ENCODE results near the gene KCNIP2.

Gene KCNIP2

GRCh38 chr10:101843032-101844021, at the start of gene KCNIP2:
Gene KCNIP2 (minus strand): TSS chr10:101843800. CDS start chr10:101843568, 232 bp downstream.
- Mint-ChIP-seq H3K4me3 (peak within 1 kb of the TSS; percentile 68), H3K27me3 (ENCODE audit: low read depth) (peaks cover 27% of the 10 kb centered on the region), H3K9me3 (no peaks in the 10 kb centered on the region), H3K4me1 (ENCODE audit: low read depth) (peaks cover 24% of the 10 kb centered on the region), H3K27ac (no peak within 1 kb of the TSS), H3K36me3 (ENCODE audit: low read depth) (peaks cover 3% of the 10 kb centered on the region)

GRCh38 chr10:101892782-101893391, 49.3 kb upstream of the KCNIP2 start:
- H3K4me3 Mint-ChIP-seq = no peak overlapping the region
- peaks cover 5% of the 10 kb centered on the region for H3K36me3 Mint-ChIP-seq (ENCODE audit: low read depth)
- peaks cover 7% of the 10 kb centered on the region for H3K4me1 Mint-ChIP-seq (ENCODE audit: low read depth)
- no peaks in the 10 kb centered on the region for H3K9me3 Mint-ChIP-seq
- no peaks in the 10 kb centered on the region for H3K27me3 Mint-ChIP-seq (ENCODE audit: low read depth)
- H3K27ac Mint-ChIP-seq = no peak overlapping the region

- Mint-ChIP-seq H3K27ac (no peak overlapping the region), H3K36me3 (ENCODE audit: low read depth) (peaks cover 9% of the 10 kb centered on the region), H3K27me3 (ENCODE audit: low read depth) (no peaks in the 10 kb centered on the region), H3K4me1 (ENCODE audit: low read depth) (peaks cover 7% of the 10 kb centered on the region), H3K4me3 (no peak overlapping the region), H3K9me3 (no peaks in the 10 kb centered on the region)
Observed at GRCh38 chr10:101889256-101890210, 45.9 kb upstream of the KCNIP2 start.

- no peaks in the 10 kb centered on the region for H3K9me3 Mint-ChIP-seq
- H3K27ac Mint-ChIP-seq = no peak overlapping the region
- H3K27me3 Mint-ChIP-seq (ENCODE audit: low read depth) = no peaks in the 10 kb centered on the region
- peaks cover 9% of the 10 kb centered on the region for H3K36me3 Mint-ChIP-seq (ENCODE audit: low read depth)
- H3K4me3 Mint-ChIP-seq = no peak overlapping the region
- peaks cover 7% of the 10 kb centered on the region for H3K4me1 Mint-ChIP-seq (ENCODE audit: low read depth)
Observed at GRCh38 chr10:101888251-101888949, 44.8 kb upstream of the KCNIP2 start.

- Mint-ChIP-seq H3K9me3 (no peaks in the 10 kb centered on the region), H3K27me3 (ENCODE audit: low read depth) (no peaks in the 10 kb centered on the region), H3K4me3 (no peak overlapping the region), H3K27ac (no peak overlapping the region), H3K36me3 (ENCODE audit: low read depth) (peaks cover 9% of the 10 kb centered on the region), H3K4me1 (ENCODE audit: low read depth) (peaks cover 7% of the 10 kb centered on the region)
Observed at GRCh38 chr10:101887775-101888174, 44.2 kb upstream of the KCNIP2 start.

- Mint-ChIP-seq H3K36me3 (ENCODE audit: low read depth) (peaks cover 9% of the 10 kb centered on the region), H3K9me3 (no peaks in the 10 kb centered on the region), H3K27me3 (ENCODE audit: low read depth) (no peaks in the 10 kb centered on the region), H3K4me1 (ENCODE audit: low read depth) (peaks cover 8% of the 10 kb centered on the region), H3K4me3 (no peak overlapping the region), H3K27ac (no peak overlapping the region)
Observed at GRCh38 chr10:101886521-101887312, 43.1 kb upstream of the KCNIP2 start.

GRCh38 chr10:101881036-101881774, 37.6 kb upstream of the KCNIP2 start:
- Mint-ChIP-seq H3K4me1 (ENCODE audit: low read depth) (peaks cover 3% of the 10 kb centered on the region), H3K9me3 (no peaks in the 10 kb centered on the region), H3K27ac (no peak overlapping the region), H3K36me3 (ENCODE audit: low read depth) (peaks cover 6% of the 10 kb centered on the region), H3K4me3 (no peak overlapping the region), H3K27me3 (ENCODE audit: low read depth) (no peaks in the 10 kb centered on the region)

GRCh38 chr10:101880232-101880573, 36.6 kb upstream of the KCNIP2 start:
- no peak overlapping the region for H3K27ac Mint-ChIP-seq
- H3K36me3 Mint-ChIP-seq (ENCODE audit: low read depth) = peaks cover 3% of the 10 kb centered on the region
- no peaks in the 10 kb centered on the region for H3K27me3 Mint-ChIP-seq (ENCODE audit: low read depth)
- H3K9me3 Mint-ChIP-seq = no peaks in the 10 kb centered on the region
- H3K4me1 Mint-ChIP-seq (ENCODE audit: low read depth) = peaks cover 10% of the 10 kb centered on the region
- H3K4me3 Mint-ChIP-seq = no peak overlapping the region

GRCh38 chr10:101879456-101880231, 36.0 kb upstream of the KCNIP2 start:
- peaks cover 3% of the 10 kb centered on the region for H3K36me3 Mint-ChIP-seq (ENCODE audit: low read depth)

GRCh38 chr10:101878869-101879268, 35.3 kb upstream of the KCNIP2 start:
- no peak overlapping the region for H3K27ac Mint-ChIP-seq
- no peaks in the 10 kb centered on the region for H3K27me3 Mint-ChIP-seq (ENCODE audit: low read depth)
- H3K9me3 Mint-ChIP-seq = no peaks in the 10 kb centered on the region
- peaks cover 3% of the 10 kb centered on the region for H3K36me3 Mint-ChIP-seq (ENCODE audit: low read depth)
- no peak overlapping the region for H3K4me3 Mint-ChIP-seq
- H3K4me1 Mint-ChIP-seq (ENCODE audit: low read depth) = peaks cover 17% of the 10 kb centered on the region

More at GRCh38 chr10:101879456-101880231, 36.0 kb upstream of the KCNIP2 start:
- H3K4me3 Mint-ChIP-seq = no peak overlapping the region
- no peaks in the 10 kb centered on the region for H3K9me3 Mint-ChIP-seq
- H3K27me3 Mint-ChIP-seq (ENCODE audit: low read depth) = no peaks in the 10 kb centered on the region
- H3K4me1 Mint-ChIP-seq (ENCODE audit: low read depth) = peaks cover 16% of the 10 kb centered on the region
- H3K27ac Mint-ChIP-seq = no peak overlapping the region

- Mint-ChIP-seq H3K9me3 (no peaks in the 10 kb centered on the region), H3K36me3 (ENCODE audit: low read depth) (peaks cover 5% of the 10 kb centered on the region), H3K27ac (no peak overlapping the region), H3K4me3 (no peak overlapping the region), H3K27me3 (ENCODE audit: low read depth) (no peaks in the 10 kb centered on the region), H3K4me1 (ENCODE audit: low read depth) (peaks cover 15% of the 10 kb centered on the region)
Observed at GRCh38 chr10:101875068-101875688, 31.6 kb upstream of the KCNIP2 start.

- Mint-ChIP-seq H3K4me1 (ENCODE audit: low read depth) (peaks cover 15% of the 10 kb centered on the region), H3K9me3 (no peaks in the 10 kb centered on the region), H3K4me3 (no peak overlapping the region), H3K36me3 (ENCODE audit: low read depth) (peaks cover 5% of the 10 kb centered on the region), H3K27ac (no peak overlapping the region), H3K27me3 (ENCODE audit: low read depth) (no peaks in the 10 kb centered on the region)
Observed at GRCh38 chr10:101874252-101874651, 30.7 kb upstream of the KCNIP2 start.
